Neural progenitor cell (in vitro differentiated cells): ENCODE data around the gene RGL2. TPM values are rescaled to one million over a fixed set of nuclear protein-coding genes. Genes with fewer than 3 reads are reported as not detected.

Experiments
- DNase-seq: peaks from one replicate; pipeline ENCODE4 v3.0.0-alpha.2; 2016; ENCODE audit warnings: low spot score
- H2AFZ ChIP-seq: fragments of 200-600 bp; sonication (generic); replicated peaks from 2 replicates; pipeline ENCODE4 v1.6.1; 2016; ENCODE audit warnings: antibody characterized with exemption
- H3F3A ChIP-seq: fragments of 200-600 bp; sonication (generic); 2 replicates; pipeline ENCODE4 v1.6.1; 2016; ENCODE audit warnings: antibody characterized with exemption, low read depth
- H3K27ac ChIP-seq: fragments of 200-600 bp; sonication (generic); 2 replicates; pipeline ENCODE4 v1.5.1; 2016; ENCODE audit warnings: mild to moderate bottlenecking
- H3K27me3 ChIP-seq: fragments of 200-600 bp; sonication (generic); 2 replicates; pipeline ENCODE4 v1.6.1; 2016; ENCODE audit warnings: mild to moderate bottlenecking, moderate library complexity
- H3K36me3 ChIP-seq: fragments of 200-600 bp; sonication (generic); 2 replicates; pipeline ENCODE4 v1.5.1; 2016
- H3K4me1 ChIP-seq: fragments of 200-600 bp; sonication (generic); 2 replicates; pipeline ENCODE4 v1.6.1; 2016; ENCODE audit warnings: mixed run types
- H3K4me2 ChIP-seq: fragments of 200-600 bp; sonication (generic); 2 replicates; pipeline ENCODE4 v1.6.1; 2016
- H3K4me3 ChIP-seq: fragments of 200-600 bp; sonication (generic); 2 replicates; pipeline ENCODE4 v1.5.1; 2016
- H3K79me2 ChIP-seq: fragments of 200-600 bp; sonication (generic); 2 replicates; pipeline ENCODE4 v1.6.1; 2016; ENCODE audit warnings: low read depth
- H3K9ac ChIP-seq: fragments of 200-600 bp; sonication (generic); 2 replicates; pipeline ENCODE4 v1.6.1; 2016
- H3K9me3 ChIP-seq: fragments of 200-600 bp; sonication (generic); 2 replicates; pipeline ENCODE4 v1.5.1; 2016; ENCODE audit warnings: low read depth
- H4K20me1 ChIP-seq: fragments of 200-600 bp; sonication (generic); 2 replicates; pipeline ENCODE4 v1.6.1; 2016; ENCODE audit warnings: low read depth
- H3K27ac Mint-ChIP-seq: 3 replicates; pipeline ENCODE4 v1.8.0; 2021; ENCODE audit warnings: mixed read lengths
- H3K27me3 Mint-ChIP-seq: 2 replicates; pipeline ENCODE4 v1.8.0; 2022; ENCODE audit warnings: low read depth, mild to moderate bottlenecking, inconsistent platforms, moderate library complexity, mixed read lengths; ENCODE audit not compliant: insufficient read depth
- H3K36me3 Mint-ChIP-seq: 3 replicates; pipeline ENCODE4 v1.8.0; 2021; ENCODE audit warnings: mixed read lengths
- H3K4me1 Mint-ChIP-seq: 3 replicates; pipeline ENCODE4 v1.8.0; 2021; ENCODE audit warnings: mixed read lengths
- H3K4me3 Mint-ChIP-seq: 3 replicates; pipeline ENCODE4 v1.8.0; 2021; ENCODE audit warnings: mild to moderate bottlenecking, moderate library complexity, mixed read lengths
- H3K9me3 Mint-ChIP-seq: 3 replicates; pipeline ENCODE4 v1.8.0; 2020; ENCODE audit warnings: mixed read lengths
- CTCF ChIP-seq: fragments of 200-600 bp; sonication (generic); IDR thresholded peaks from 2 replicates; pipeline ENCODE4 v1.5.1; 2017; ENCODE audit warnings: antibody characterized with exemption, mild to moderate bottlenecking
- EZH2 ChIP-seq: fragments of 200-600 bp; sonication (generic); IDR thresholded peaks from 2 replicates; pipeline ENCODE4 v1.6.1; 2017; ENCODE audit warnings: antibody characterized with exemption, mild to moderate bottlenecking, moderate library complexity
- EZH2phosphoT487 ChIP-seq: fragments of 200-600 bp; sonication (generic); IDR thresholded peaks from 2 replicates; pipeline ENCODE4 v1.6.1; 2017; ENCODE audit warnings: antibody characterized with exemption
- total RNA-seq: library from RNA; depleted of rRNA; stranded (reverse); fragments of >200 nt; gene quantifications from 2 replicates; pipeline ENCODE4 v1.2.3, GENCODE V29; 2015; ENCODE audit warnings: low replicate concordance

The RGL2 gene
- total RNA-seq, 1 donor from 2014 or later = 28.3 TPM

- no peaks in the 10 kb centered on the region for H3K79me2 ChIP-seq
- H3K36me3 ChIP-seq = peaks cover 5% of the 10 kb centered on the region
- Mint-ChIP-seq H3K27me3 (peaks cover 4% of the 10 kb centered on the region), H3K27ac (no peak overlapping the region), H3K36me3 (peaks cover 23% of the 10 kb centered on the region), H3K4me3 (no peak overlapping the region), H3K9me3 (no peaks in the 10 kb centered on the region), H3K4me1 (no peaks in the 10 kb centered on the region)
- H3F3A ChIP-seq = no peaks in the 10 kb centered on the region
- no peak overlapping the region for H3K4me2 ChIP-seq
- H3K9me3 ChIP-seq = no peaks in the 10 kb centered on the region
- H3K9ac ChIP-seq = no peak overlapping the region
- H4K20me1 ChIP-seq = no peaks in the 10 kb centered on the region
- TF ChIP-seq EZH2 (no peak), CTCF (no peak), EZH2phosphoT487 (no peak)
- no peaks in the 10 kb centered on the region for H3K4me1 ChIP-seq
- no peaks in the 10 kb centered on the region for H3K27me3 ChIP-seq
- no peak overlapping the region for H2AFZ ChIP-seq
- no peak overlapping the region for H3K27ac ChIP-seq
- DNase-seq = no peak
- no peak overlapping the region for H3K4me3 ChIP-seq
Measured at GRCh38 chr6:33259032-33259431, 39.7 kb downstream of the RGL2 start.

- H3K27ac ChIP-seq = peak overlapping the region; percentile 37
- no peak overlapping the region for H3K9ac ChIP-seq
- Mint-ChIP-seq H3K27ac (no peak overlapping the region), H3K4me3 (no peak overlapping the region), H3K27me3 (peaks cover 5% of the 10 kb centered on the region), H3K9me3 (no peaks in the 10 kb centered on the region), H3K36me3 (peaks cover 18% of the 10 kb centered on the region), H3K4me1 (peaks cover 10% of the 10 kb centered on the region)
- no peaks in the 10 kb centered on the region for H3K36me3 ChIP-seq
- peaks cover 7% of the 10 kb centered on the region for H3F3A ChIP-seq
- no peak for DNase-seq
- H3K4me2 ChIP-seq = no peak overlapping the region
- no peaks in the 10 kb centered on the region for H3K9me3 ChIP-seq
- no peak overlapping the region for H3K4me3 ChIP-seq
- no peaks in the 10 kb centered on the region for H3K27me3 ChIP-seq
- H4K20me1 ChIP-seq = no peaks in the 10 kb centered on the region
- TF ChIP-seq EZH2phosphoT487 = no peak
- TF ChIP-seq EZH2 = no peak
- no peak for TF ChIP-seq CTCF
- no peaks in the 10 kb centered on the region for H3K4me1 ChIP-seq
- H2AFZ ChIP-seq = no peak overlapping the region
- H3K79me2 ChIP-seq = no peaks in the 10 kb centered on the region
Measured at GRCh38 chr6:33254591-33254990, 44.2 kb downstream of the RGL2 start.

GRCh38 chr6:33252759-33253158 lies 46.0 kb downstream of the RGL2 start:
- Mint-ChIP-seq H3K9me3 (no peaks in the 10 kb centered on the region), H3K27me3 (peaks cover 3% of the 10 kb centered on the region), H3K36me3 (peaks cover 18% of the 10 kb centered on the region), H3K27ac (no peak overlapping the region), H3K4me1 (peaks cover 23% of the 10 kb centered on the region), H3K4me3 (no peak overlapping the region)
- Histone ChIP-seq H3K4me1 (peaks cover 6% of the 10 kb centered on the region), H3K4me3 (no peak overlapping the region), H3K27me3 (peaks cover 12% of the 10 kb centered on the region), H3K9ac (no peak overlapping the region), H2AFZ (no peak overlapping the region), H3K9me3 (no peaks in the 10 kb centered on the region), H3F3A (peaks cover 20% of the 10 kb centered on the region), H3K4me2 (no peak overlapping the region), H3K36me3 (no peaks in the 10 kb centered on the region), H3K27ac (no peak overlapping the region), H3K79me2 (no peaks in the 10 kb centered on the region), H4K20me1 (peaks cover 6% of the 10 kb centered on the region)
- no peak for TF ChIP-seq EZH2
- no peak for TF ChIP-seq CTCF
- no peak for TF ChIP-seq EZH2phosphoT487
- no peak for DNase-seq
